ENCODE measurements around the gene SORCS1. TPM values are rescaled to one million over a fixed set of nuclear protein-coding genes. Genes with fewer than 3 reads are reported as not detected.

Gene SORCS1
- polyA plus RNA-seq, 1 of the 3 experiments (the other 2 are of a cell fraction): 0.66 TPM

DNA sequence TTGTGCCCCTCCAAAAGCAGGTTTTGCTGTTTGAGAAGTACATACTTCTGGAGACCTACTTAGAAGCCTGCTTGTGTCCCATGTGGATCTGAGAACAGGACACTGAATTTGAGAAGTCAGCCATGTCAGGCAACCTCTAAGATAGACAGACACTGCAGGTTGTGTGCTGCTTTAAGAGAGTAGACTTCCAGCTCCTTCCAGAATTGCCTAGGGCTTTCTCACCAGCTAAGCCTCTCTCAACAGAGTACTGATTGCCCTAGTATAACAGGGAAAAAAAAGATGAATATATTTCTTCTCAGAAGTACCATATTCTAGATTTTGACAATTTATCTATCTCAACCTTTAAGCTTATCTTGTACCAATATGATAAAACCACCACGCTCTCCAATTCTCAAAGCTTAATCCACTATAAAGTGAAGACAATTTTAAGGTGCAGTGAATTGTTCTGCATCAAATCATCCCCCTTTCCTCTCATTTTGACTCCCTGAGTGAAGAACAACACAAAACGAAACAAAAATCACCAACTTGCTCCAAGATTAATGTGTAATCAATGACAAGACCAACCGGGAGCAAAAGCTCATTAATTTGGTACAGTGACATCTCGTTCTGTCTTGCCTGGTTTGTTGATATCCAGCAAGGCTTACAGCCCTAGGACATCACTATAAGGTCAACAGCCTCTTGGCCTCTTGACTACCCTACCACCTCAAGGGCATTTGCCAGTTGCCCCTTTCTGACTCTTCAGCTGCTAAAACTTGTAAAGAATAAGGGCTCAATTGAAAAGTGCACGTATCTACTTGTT is 214.6 kb downstream of the SORCS1 start:
- Histone ChIP-seq H3K36me3 (replicated peaks in 1 of 2; ENCODE audit: control insufficient read depth in 1 of 2, insufficient read depth in 2 of 2, low read length in 1 of 2) (no peaks in the 10 kb centered on the region), H3K27ac (ENCODE audit: low read depth in 2 of 2, low read length in 1 of 2) (no peak overlapping the region), H3K4me2 (no peak overlapping the region), H3K9ac (no peak overlapping the region), H3F3A (replicated peaks; ENCODE audit: insufficient read depth) (no peaks in the 10 kb centered on the region), H3K9me2 (no peaks in the 10 kb centered on the region), H4K20me1 (ENCODE audit: insufficient read depth) (no peaks in the 10 kb centered on the region), H3K9me3 (no peaks in the 10 kb centered on the region), H3K27me3 (ENCODE audit: insufficient read depth) (no peaks in the 10 kb centered on the region), H2AFZ (ENCODE audit: low read depth) (no peak overlapping the region), H3K4me3 (ENCODE audit: low read depth in 2 of 2, low read length in 1 of 2) (no peak overlapping the region), H3K79me2 (ENCODE audit: insufficient read depth) (no peaks in the 10 kb centered on the region), H3K4me1 (ENCODE audit: control insufficient read depth in 1 of 2, insufficient read depth in 2 of 2, low read depth in 1 of 2, low read length in 1 of 2) (no peaks in the 10 kb centered on the region; a peak in 1 of 4 replicates)
- ChIA-PET POLR2A (no interaction called here), CTCF (no interaction called here)
- 37% methylated on average over 5 of the region's 5 CpGs for WGBS (ENCODE audit: low lambda C conversion rate)
- DNase-seq: no peak
- TF ChIP-seq MEF2A (IDR thresholded peaks at IDR 0.05; ENCODE audit: borderline replicate concordance, low read depth) (no peak), REST (IDR thresholded peaks at IDR 0.05; ENCODE audit: low read depth, low read length) (no peak), FOXJ3 (CRISPR knock-in tag; IDR thresholded peaks at IDR 0.05) (no peak), RCOR1 (IDR thresholded peaks at IDR 0.05; ENCODE audit: low read length) (no peak), MXI1 (IDR thresholded peaks at IDR 0.05; ENCODE audit: low read depth, low read length) (no peak), TAF1 (IDR thresholded peaks at IDR 0.05; ENCODE audit: borderline replicate concordance, low read depth, low read length) (no peak), EZH2phosphoT487 (IDR thresholded peaks at IDR 0.05; ENCODE audit: borderline replicate concordance, low read depth) (no peak)

- Histone ChIP-seq H3K9me3 (no peaks in the 10 kb centered on the region), H3K9me2 (no peaks in the 10 kb centered on the region), H3F3A (replicated peaks; ENCODE audit: insufficient read depth) (no peaks in the 10 kb centered on the region), H3K4me2 (no peak overlapping the region), H3K4me3 (ENCODE audit: low read depth in 2 of 2, low read length in 1 of 2) (no peak overlapping the region), H2AFZ (ENCODE audit: low read depth) (no peak overlapping the region), H3K27ac (ENCODE audit: low read depth in 2 of 2, low read length in 1 of 2) (no peak overlapping the region), H3K36me3 (replicated peaks in 1 of 2; ENCODE audit: control insufficient read depth in 1 of 2, insufficient read depth in 2 of 2, low read length in 1 of 2) (no peaks in the 10 kb centered on the region), H3K9ac (no peak overlapping the region), H4K20me1 (ENCODE audit: insufficient read depth) (no peaks in the 10 kb centered on the region), H3K27me3 (ENCODE audit: insufficient read depth) (no peaks in the 10 kb centered on the region), H3K79me2 (ENCODE audit: insufficient read depth) (no peaks in the 10 kb centered on the region), H3K4me1 (ENCODE audit: control insufficient read depth in 1 of 2, insufficient read depth in 2 of 2, low read depth in 1 of 2, low read length in 1 of 2) (no peaks in the 10 kb centered on the region; a peak in 1 of 4 replicates)
- DNase-seq: no peak
- POLR2A ChIA-PET: no interaction called here
- TF ChIP-seq RCOR1 (IDR thresholded peaks at IDR 0.05; ENCODE audit: low read length) (no peak), MEF2A (IDR thresholded peaks at IDR 0.05; ENCODE audit: borderline replicate concordance, low read depth) (no peak), TAF1 (IDR thresholded peaks at IDR 0.05; ENCODE audit: borderline replicate concordance, low read depth, low read length) (no peak), TCF12 (IDR thresholded peaks at IDR 0.05) (no peak), ELF1 (IDR thresholded peaks at IDR 0.05) (no peak)
- CTCF ChIA-PET: no interaction called here
- 49% methylated on average over 3 of the region's 3 CpGs for WGBS (ENCODE audit: low lambda C conversion rate)
Observed at GRCh38 chr10:106947643-106948042, 216.9 kb downstream of the SORCS1 start.
